Prostate gland (tissue), 2 donors: ENCODE data around the gene LDB1. TPM values are rescaled to one million over a fixed set of nuclear protein-coding genes. Genes with fewer than 3 reads are reported as not detected.

Experiments used
- DNase-seq: peaks from one replicate; pipeline ENCODE4 v3.0.0-alpha.2; 2019; ENCODE audit warnings: low spot score
- H3K27ac ChIP-seq, 2 donors: fragments of 200-600 bp; sonication (generic); 2 replicates each; pipeline ENCODE4 v1.5.1; 2017 to 2019
- H3K27me3 ChIP-seq: fragments of 200-600 bp; sonication (generic); replicated peaks from 2 replicates; pipeline ENCODE4 v1.5.1; 2019; ENCODE audit not compliant: insufficient read depth
- H3K36me3 ChIP-seq, 2 donors: fragments of 200-600 bp; sonication (generic); 1 replicate in 1 of 2; 2 replicates in 1 of 2; pipeline versions ENCODE4 v1.5.1 to v1.8.1; 2017 to 2019
- H3K4me1 ChIP-seq: fragments of 200-600 bp; sonication (generic); replicated peaks from 2 replicates; pipeline ENCODE4 v1.5.1; 2019
- H3K4me3 ChIP-seq, 2 donors: fragments of 200-600 bp; sonication (generic); 2 replicates each; pipeline ENCODE4 v1.5.1; 2017 to 2019
- H3K9me3 ChIP-seq: fragments of 200-600 bp; sonication (generic); 2 replicates; pipeline ENCODE4 v1.5.1; 2017
- POLR2A ChIP-seq: fragments of 450-650 bp; IDR thresholded peaks from one replicate; pipeline ENCODE4 v1.6.1; 2016; ENCODE audit warnings: antibody characterized with exemption, mild to moderate bottlenecking
- POLR2AphosphoS5 ChIP-seq: sonication (generic); formaldehyde crosslinking; IDR thresholded peaks from one replicate; pipeline ENCODE4 v1.6.1; 2017; ENCODE audit warnings: antibody characterized with exemption
- WGBS: methylation state at CpG from one replicate; pipeline ENCODE4 v1.1.5; 2018; 5-methylcytosine and 5-hydroxymethylcytosine counted together
- intact Hi-C: fragments of 100-400 bp; cut with DNase I; formaldehyde crosslinking; loops from one replicate; pipeline ENCODE4 v1.14.2; 2022
- small RNA-seq, 2 donors: library from RNA; depleted of rRNA; stranded (forward); fragments of <200 nt; gene quantifications; one replicate each; pipeline ENCODE3, GENCODE V24; 2016
- total RNA-seq, 2 donors: library from RNA; depleted of rRNA; stranded (reverse); fragments of >200 nt; gene quantifications; one replicate each; pipeline ENCODE4 v1.1.0, GENCODE V29; 2016
- TF ChIP-seq, protein P1 (sequence below), 4 experiments: fragments of 200-600 bp in 2 of 4; fragments of 450-650 bp in 2 of 4; sonication (generic) in 2 of 4; IDR thresholded peaks; 1 replicate in 3 of 4; 2 replicates in 1 of 4; pipeline ENCODE4 v1.5.1; 2016 to 2019; ENCODE audit warnings: antibody characterized with exemption in 4 of 4, mild to moderate bottlenecking in 2 of 4, moderate library complexity in 2 of 4

LDB1 gene
- total RNA-seq, 2 donors from 2014 or later = 55.0 to 91.5 TPM

DNA sequence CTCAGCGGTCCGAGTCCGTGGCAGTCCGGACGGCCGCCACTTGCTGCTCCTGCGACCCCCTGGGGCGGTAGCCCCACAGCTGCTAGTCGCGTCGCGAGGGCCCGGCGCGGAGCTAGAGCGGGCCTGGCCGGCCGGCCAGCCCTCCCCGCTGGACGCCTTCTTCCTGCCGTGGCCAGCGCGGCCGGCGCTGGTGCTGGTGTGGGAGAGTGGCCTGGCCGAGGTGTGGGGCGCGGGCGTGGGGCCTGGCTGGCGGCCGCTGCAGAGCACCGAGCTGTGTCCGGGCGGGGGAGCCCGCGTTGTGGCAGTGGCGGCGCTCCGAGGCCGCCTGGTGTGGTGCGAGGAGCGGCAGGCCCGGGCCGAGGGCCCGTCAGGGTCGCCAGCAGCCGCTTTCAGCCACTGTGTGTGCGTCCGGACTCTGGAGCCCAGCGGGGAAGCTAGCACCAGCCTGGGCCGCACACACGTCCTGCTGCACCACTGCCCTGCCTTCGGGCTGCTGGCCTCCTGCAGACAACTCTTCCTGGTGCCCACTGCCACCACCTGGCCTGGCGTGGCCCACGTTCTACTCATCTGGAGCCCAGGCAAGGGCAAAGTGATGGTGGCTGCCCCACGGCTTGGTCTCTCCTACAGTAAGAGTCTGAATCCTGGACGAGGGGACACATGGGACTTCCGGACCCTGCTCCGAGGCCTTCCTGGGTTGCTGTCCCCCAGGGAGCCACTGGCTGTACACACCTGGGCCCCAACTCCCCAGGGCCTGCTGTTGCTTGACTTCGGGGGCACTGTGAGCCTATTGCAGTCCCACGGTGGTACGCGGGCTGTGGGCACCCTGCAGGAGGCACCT, 54.4 kb downstream of the LDB1 start:
- intact Hi-C loops = loop anchor here (5.0 kb wide), 1 partner anchor 47 kb away; no protein-coding TSS in a partner anchor
- H3K27ac ChIP-seq = peak overlapping the region; percentile 78 to 91
- peak overlapping the region; percentile 67 to 97 for H3K4me3 ChIP-seq
- peak; percentile 9 for DNase-seq
- H3K4me1 ChIP-seq = peaks cover 6% of the 10 kb centered on the region
- WGBS = 35% methylated on average over 11 of the region's 63 CpGs
- TF ChIP-seq POLR2A = no peak
- TF ChIP-seq, protein P1, sequence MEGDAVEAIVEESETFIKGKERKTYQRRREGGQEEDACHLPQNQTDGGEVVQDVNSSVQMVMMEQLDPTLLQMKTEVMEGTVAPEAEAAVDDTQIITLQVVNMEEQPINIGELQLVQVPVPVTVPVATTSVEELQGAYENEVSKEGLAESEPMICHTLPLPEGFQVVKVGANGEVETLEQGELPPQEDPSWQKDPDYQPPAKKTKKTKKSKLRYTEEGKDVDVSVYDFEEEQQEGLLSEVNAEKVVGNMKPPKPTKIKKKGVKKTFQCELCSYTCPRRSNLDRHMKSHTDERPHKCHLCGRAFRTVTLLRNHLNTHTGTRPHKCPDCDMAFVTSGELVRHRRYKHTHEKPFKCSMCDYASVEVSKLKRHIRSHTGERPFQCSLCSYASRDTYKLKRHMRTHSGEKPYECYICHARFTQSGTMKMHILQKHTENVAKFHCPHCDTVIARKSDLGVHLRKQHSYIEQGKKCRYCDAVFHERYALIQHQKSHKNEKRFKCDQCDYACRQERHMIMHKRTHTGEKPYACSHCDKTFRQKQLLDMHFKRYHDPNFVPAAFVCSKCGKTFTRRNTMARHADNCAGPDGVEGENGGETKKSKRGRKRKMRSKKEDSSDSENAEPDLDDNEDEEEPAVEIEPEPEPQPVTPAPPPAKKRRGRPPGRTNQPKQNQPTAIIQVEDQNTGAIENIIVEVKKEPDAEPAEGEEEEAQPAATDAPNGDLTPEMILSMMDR (IDR thresholded peaks at IDR 0.05) = no peak
- no peak for TF ChIP-seq POLR2AphosphoS5
- H3K27me3 ChIP-seq = no peaks in the 10 kb centered on the region
- H3K36me3 ChIP-seq = no peaks in the 10 kb centered on the region
- H3K9me3 ChIP-seq = no peaks in the 10 kb centered on the region

DNA sequence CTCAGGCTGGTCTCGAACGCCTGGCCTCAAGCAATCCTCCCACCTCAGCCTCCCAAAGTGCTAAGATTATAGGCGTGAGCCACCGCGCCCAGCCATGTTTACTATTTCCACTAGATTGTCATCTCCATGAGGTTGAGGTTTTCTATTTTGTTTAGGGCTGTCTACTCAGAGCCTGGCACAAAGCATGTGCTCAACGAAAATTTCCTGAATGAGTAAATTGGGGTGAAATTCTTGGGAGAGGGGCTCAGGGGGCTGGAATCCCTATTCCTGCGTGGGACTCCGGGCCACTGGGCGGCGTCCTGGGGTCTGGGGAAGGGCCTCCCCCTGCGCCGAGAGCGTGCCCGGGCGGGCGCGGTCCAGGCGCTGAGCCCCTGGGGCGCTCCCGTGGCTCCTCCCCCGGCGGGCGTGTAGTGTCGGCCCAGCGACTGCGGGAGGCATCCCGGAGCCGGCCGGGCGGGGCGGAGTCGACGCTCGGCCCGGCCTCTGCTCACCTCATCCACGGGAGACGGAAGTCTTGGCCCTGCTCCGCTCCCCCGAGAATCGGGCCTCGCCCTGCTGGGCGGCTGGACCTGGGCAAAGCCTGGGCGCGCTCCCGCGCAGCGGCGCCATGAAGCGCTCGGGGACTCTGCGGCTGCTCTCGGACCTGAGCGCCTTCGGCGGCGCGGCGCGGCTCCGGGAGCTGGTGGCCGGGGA, 55.2 kb downstream of the LDB1 start, which contains the start of gene HPS6:
HPS6 (plus strand) TSS at position 482 of the 693 bp plus-strand sequence; CDS start at position 608, 126 bp downstream.
- Histone ChIP-seq H3K4me3 (peak within 1 kb of the TSS; percentile 67 to 97), H3K4me1 (peaks cover 6% of the 10 kb centered on the region), H3K27me3 (no peaks in the 10 kb centered on the region), H3K27ac (peak within 1 kb of the TSS; percentile 78 to 91), H3K36me3 (no peaks in the 10 kb centered on the region), H3K9me3 (no peaks in the 10 kb centered on the region)
- intact Hi-C loops = loop anchor here (5.0 kb wide), 1 partner anchor 47 kb away; no protein-coding TSS in a partner anchor
- peak; percentile 90 for DNase-seq
- peak; percentile 87 for TF ChIP-seq POLR2AphosphoS5
- peak; percentile 81 for TF ChIP-seq POLR2A
- TF ChIP-seq, protein P1 (IDR thresholded peaks at IDR 0.05) = peak in 2 of 4 experiments; percentile 36 to 38
- WGBS = 2% methylated on average over 30 of the region's 61 CpGs

DNA sequence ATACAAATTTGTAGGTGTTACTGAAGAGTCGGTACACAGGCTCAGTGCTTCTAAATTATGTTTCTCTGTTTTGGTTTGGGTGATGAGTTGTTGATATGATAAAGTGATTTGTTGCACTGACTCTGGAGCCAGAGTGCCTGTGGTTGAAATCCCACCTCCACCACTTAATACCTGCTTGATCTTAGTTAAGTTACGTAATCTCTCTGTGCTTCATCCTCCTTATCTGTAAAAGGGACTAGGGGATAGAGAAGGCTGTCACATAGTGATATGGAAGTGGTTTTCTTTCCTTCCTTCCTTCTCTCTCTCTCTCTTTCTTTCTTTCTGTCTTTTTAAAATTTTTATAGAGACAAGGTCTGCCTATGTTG, 55.7 kb downstream of the LDB1 start:
- intact Hi-C loops = no loop called here
- H3K4me1 ChIP-seq = peaks cover 6% of the 10 kb centered on the region
- DNase-seq = no peak
- no peaks in the 10 kb centered on the region for H3K9me3 ChIP-seq
- peak overlapping the region in 1 of 2 donors; percentile 67 for H3K4me3 ChIP-seq
- H3K36me3 ChIP-seq = no peaks in the 10 kb centered on the region
- no peaks in the 10 kb centered on the region for H3K27me3 ChIP-seq
- WGBS = 69% methylated on average over 2 of the region's 2 CpGs
- peak overlapping the region; percentile 78 to 91 for H3K27ac ChIP-seq
- TF ChIP-seq, protein P1 (IDR thresholded peaks at IDR 0.05) = no peak
- no peak for TF ChIP-seq POLR2AphosphoS5
- no peak for TF ChIP-seq POLR2A

DNA sequence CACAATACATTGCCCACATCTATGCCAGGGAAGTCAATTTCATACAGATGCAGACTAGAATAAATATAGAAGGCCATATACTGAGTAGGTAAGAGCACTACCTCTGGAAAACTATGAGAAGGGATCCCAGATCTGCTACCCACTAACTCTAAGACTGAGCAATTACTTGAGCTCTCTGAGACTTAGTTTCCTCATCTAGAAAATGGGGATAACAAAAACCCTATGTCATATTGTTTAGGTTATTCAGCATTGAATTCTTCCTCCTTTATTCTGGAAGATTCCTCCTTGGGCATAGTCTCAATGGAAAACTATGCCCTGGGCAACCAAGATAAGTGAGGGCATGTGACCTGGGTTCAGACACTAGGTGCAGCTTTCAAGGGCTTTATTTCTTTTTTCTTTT, 60.2 kb downstream of the LDB1 start:
- DNase-seq = no peak
- no peak for TF ChIP-seq POLR2A
- TF ChIP-seq, protein P1 (IDR thresholded peaks at IDR 0.05) = no peak
- no peak for TF ChIP-seq POLR2AphosphoS5
- no peaks in the 10 kb centered on the region for H3K9me3 ChIP-seq
- no peaks in the 10 kb centered on the region for H3K27me3 ChIP-seq
- H3K27ac ChIP-seq = no peak overlapping the region
- intact Hi-C loops = no loop called here
- no peaks in the 10 kb centered on the region for H3K36me3 ChIP-seq
- H3K4me3 ChIP-seq = no peak overlapping the region
- no peaks in the 10 kb centered on the region for H3K4me1 ChIP-seq

Small RNA genes lying within 50 kb of the gene (small RNA-seq; reads per million reads assigned to genes)
- gene AL500527.1 (0 reads per million in 2 donors), gene AL500527.2 (0 reads per million in 2 donors)

Other genes starting within 250 kb of the LDB1 start
- 10 to 100 TPM; 15.1 to 20.5 TPM for gene ARMH3, start 64.2 kb downstream of the LDB1 start, total RNA-seq
- gene HPS6, start 55.0 kb downstream of the LDB1 start, total RNA-seq = 10 to 100 TPM; 26.1 to 35.9 TPM
- 10 to 100 TPM; 19.8 to 24.4 TPM for gene PPRC1, start 12.7 kb upstream of the LDB1 start, total RNA-seq
- 10 to 100 TPM; 50.3 to 67.9 TPM for gene NOLC1, start 32.0 kb upstream of the LDB1 start, total RNA-seq
- gene ELOVL3, start 105.9 kb upstream of the LDB1 start, total RNA-seq = 1 to 10 TPM in 1 of 2 donors, not detected in 1; 4.4 TPM
- not detected for gene PITX3, start 121.1 kb upstream of the LDB1 start, total RNA-seq
- gene GBF1, start 125.2 kb upstream of the LDB1 start, total RNA-seq = 10 to 100 TPM; 53.1 to 59.1 TPM